Bone marrow (tissue), 2 donors: Measurements from ENCODE around the gene FAHD2A.
A peak's percentile ranks its signal among the peaks of the same experiment; 100 is the strongest.
"Not testable (repeated sequence)": the region's sequence is repeated elsewhere in the genome, so short reads cannot be mapped to it uniquely, and the experiment has no call there.

Experiments used
- DNase-seq, 2 donors: peaks; one replicate each; lab custom pipeline; 2025; lab: John Stamatoyannopoulos, UW

FAHD2A gene

GRCh38 chr2:95390272-95390880, 12.1 kb upstream of the FAHD2A start:
- DNase-seq = no peak

- no peak for DNase-seq
Observed at GRCh38 chr2:95390881-95391321, 11.6 kb upstream of the FAHD2A start.

GRCh38 chr2:95391641-95392310, 10.7 kb upstream of the FAHD2A start:
- no peak for DNase-seq

- no peak for DNase-seq
Observed at GRCh38 chr2:95392320-95392719, 10.2 kb upstream of the FAHD2A start.

- DNase-seq = no peak
Observed at GRCh38 chr2:95392730-95393455, 9.6 kb upstream of the FAHD2A start.

GRCh38 chr2:95393901-95394300, 8.6 kb upstream of the FAHD2A start:
- no peak for DNase-seq

GRCh38 chr2:95399061-95399460, 3.4 kb upstream of the FAHD2A start:
- DNase-seq = no peak

- DNase-seq = no peak
Observed at GRCh38 chr2:95401480-95401879, 1.0 kb upstream of the FAHD2A start.

- DNase-seq = not testable (repeated sequence)
Observed at GRCh38 chr2:95402004-95402369, 521 bp upstream of the FAHD2A start.

- DNase-seq = not testable (repeated sequence)
Observed at GRCh38 chr2:95403204-95403721, 755 bp downstream of the FAHD2A start.

- not testable (repeated sequence) for DNase-seq
Observed at GRCh38 chr2:95403824-95404223, 1.3 kb downstream of the FAHD2A start.

GRCh38 chr2:95404676-95405075, 2.2 kb downstream of the FAHD2A start:
- DNase-seq = not testable (repeated sequence)

GRCh38 chr2:95411239-95411638, 8.7 kb downstream of the FAHD2A start:
- not testable (repeated sequence) for DNase-seq

GRCh38 chr2:95414015-95414594, 11.6 kb downstream of the FAHD2A start:
- DNase-seq = peak in 1 of 2 donors; percentile 14

- not testable (repeated sequence) for DNase-seq
Observed at GRCh38 chr2:95415138-95415537, 12.6 kb downstream of the FAHD2A start.

GRCh38 chr2:95415561-95415960, 13.1 kb downstream of the FAHD2A start:
- not testable (repeated sequence) for DNase-seq

GRCh38 chr2:95427196-95427867, 24.8 kb downstream of the FAHD2A start:
- not testable (repeated sequence) for DNase-seq

GRCh38 chr2:95429748-95430467, 27.4 kb downstream of the FAHD2A start:
- not testable (repeated sequence) for DNase-seq

GRCh38 chr2:95433373-95433772, 30.9 kb downstream of the FAHD2A start:
- DNase-seq = not testable (repeated sequence)

GRCh38 chr2:95433973-95434372, 31.5 kb downstream of the FAHD2A start:
- DNase-seq = not testable (repeated sequence)

- DNase-seq = not testable (repeated sequence)
Observed at GRCh38 chr2:95434507-95435076, 32.1 kb downstream of the FAHD2A start.
